ENCODE data around the gene MYO1D.
"Not testable (repeated sequence)": the region's sequence is repeated elsewhere in the genome, so short reads cannot be mapped to it uniquely, and the experiment has no call there.

Gene MYO1D

GRCh38 chr17:32887410-32887809 lies 10.5 kb upstream of the MYO1D start:
- not testable (repeated sequence) for DNase-seq

GRCh38 chr17:32886951-32887350 lies 10.0 kb upstream of the MYO1D start:
- not testable (repeated sequence) for DNase-seq

GRCh38 chr17:32882734-32883133 lies 5.8 kb upstream of the MYO1D start:
- no peak for DNase-seq

GRCh38 chr17:32882029-32882428 lies 5.1 kb upstream of the MYO1D start:
- DNase-seq = no peak

- no peak for DNase-seq
Measured at GRCh38 chr17:32880671-32881453, 3.9 kb upstream of the MYO1D start.

GRCh38 chr17:32879134-32879533 lies 2.2 kb upstream of the MYO1D start:
- no peak for DNase-seq

- DNase-seq = no peak
Measured at GRCh38 chr17:32878211-32878610, 1.3 kb upstream of the MYO1D start.

GRCh38 chr17:32877164-32877764 lies 340 bp upstream of the MYO1D start:
- DNase-seq = peak; percentile 90

- no peak for DNase-seq
Measured at GRCh38 chr17:32875923-32876416, 954 bp downstream of the MYO1D start.

GRCh38 chr17:32875230-32875917 lies 1.6 kb downstream of the MYO1D start:
- DNase-seq = no peak

GRCh38 chr17:32873114-32873513 lies 3.8 kb downstream of the MYO1D start:
- DNase-seq = no peak

- DNase-seq = no peak
Measured at GRCh38 chr17:32871746-32872145, 5.2 kb downstream of the MYO1D start.

- no peak for DNase-seq
Measured at GRCh38 chr17:32870969-32871368, 6.0 kb downstream of the MYO1D start.

- no peak for DNase-seq
Measured at GRCh38 chr17:32870027-32870670, 6.8 kb downstream of the MYO1D start.

- no peak for DNase-seq
Measured at GRCh38 chr17:32869345-32870026, 7.4 kb downstream of the MYO1D start.

GRCh38 chr17:32865141-32865540 lies 11.8 kb downstream of the MYO1D start:
- DNase-seq = no peak

- DNase-seq = no peak
Measured at GRCh38 chr17:32863559-32863958, 13.4 kb downstream of the MYO1D start.

GRCh38 chr17:32862940-32863339 lies 14.0 kb downstream of the MYO1D start:
- no peak for DNase-seq

GRCh38 chr17:32861981-32862380 lies 14.9 kb downstream of the MYO1D start:
- DNase-seq = no peak

GRCh38 chr17:32859857-32860525 lies 16.9 kb downstream of the MYO1D start:
- DNase-seq = no peak

GRCh38 chr17:32855620-32856019 lies 21.3 kb downstream of the MYO1D start:
- DNase-seq = no peak

GRCh38 chr17:32854832-32855389 lies 22.0 kb downstream of the MYO1D start:
- no peak for DNase-seq
